Naive thymus-derived CD4-positive, alpha-beta T cell (primary cell): ENCODE data around the gene MED7. TPM values are rescaled to one million over a fixed set of nuclear protein-coding genes. Genes with fewer than 3 reads are reported as not detected.
"Not testable (repeated sequence)": the region's sequence is repeated elsewhere in the genome, so short reads cannot be mapped to it uniquely, and the experiment has no call there.

Experiments
- ATAC-seq: fragments of 150-1000 bp; cut with Tn5 transposase; 2 replicates; pipeline ENCODE4 v1.10.0; 2021; ENCODE audit warnings: mild to moderate bottlenecking, moderate library complexity
- CTCF ChIA-PET: fragments of 350-600 bp; sonication (Branson Sonifier 250); formaldehyde crosslinking; loops from one replicate; lab custom pipeline; 2021; ENCODE audit warnings: antibody characterized with exemption; lab: Charles Lee
- POLR2A ChIA-PET: fragments of 350-600 bp; sonication (Branson Sonifier 250); formaldehyde crosslinking; loops from one replicate; lab custom pipeline; 2021; ENCODE audit warnings: antibody characterized with exemption, inconsistent platforms; lab: Charles Lee
- DNase-seq, 9 donors: peaks; one replicate each; pipeline versions ENCODE4 v3.0.0 to v3.0.0-alpha.2; 2020 to 2022; ENCODE audit warnings: mixed read lengths in 1 of 9
- H3K27ac ChIP-seq: one replicate; pipeline ENCODE4 v1.7.0; 2013; ENCODE audit warnings: mild to moderate bottlenecking, low read depth, low read length, moderate library complexity
- H3K27me3 ChIP-seq, 2 donors: one replicate each; pipeline ENCODE4 v1.7.0; 2013; ENCODE audit warnings: low read length in 2 of 2, mild to moderate bottlenecking in 2 of 2, moderate library complexity in 2 of 2; ENCODE audit not compliant: control insufficient read depth in 2 of 2, insufficient read depth in 2 of 2
- H3K36me3 ChIP-seq, 3 experiments: 1 replicate in 2 of 3; 2 replicates in 1 of 3; pipeline ENCODE4 v1.7.0; 2013; ENCODE audit warnings: low read length in 3 of 3, mild to moderate bottlenecking in 3 of 3, moderate library complexity in 1 of 3; ENCODE audit not compliant: insufficient read depth in 3 of 3, control insufficient read depth in 2 of 3
- H3K4me1 ChIP-seq, 2 donors: one replicate each; pipeline ENCODE4 v1.7.0; 2013; ENCODE audit warnings: low read length in 2 of 2, mild to moderate bottlenecking in 2 of 2, moderate library complexity in 1 of 2; ENCODE audit not compliant: control insufficient read depth in 2 of 2, insufficient read depth in 2 of 2
- H3K4me3 ChIP-seq: 2 replicates; pipeline ENCODE4 v1.7.0; 2013; ENCODE audit warnings: mild to moderate bottlenecking, low read length
- H3K9me3 ChIP-seq, 3 experiments: 1 replicate in 2 of 3; 2 replicates in 1 of 3; pipeline ENCODE4 v1.7.0; 2013; ENCODE audit warnings: low read length in 3 of 3; ENCODE audit not compliant: control insufficient read depth in 2 of 3
- H3K27ac Mint-ChIP-seq, 9 donors: one replicate each; pipeline ENCODE4 v1.8.0; 2020 to 2022; ENCODE audit warnings: mixed read lengths in 9 of 9, mild to moderate bottlenecking in 8 of 9, moderate library complexity in 5 of 9, inconsistent platforms in 2 of 9
- H3K27me3 Mint-ChIP-seq, 5 donors: one replicate each; pipeline ENCODE4 v1.8.0; 2021 to 2022; ENCODE audit warnings: mixed read lengths in 5 of 5, mild to moderate bottlenecking in 1 of 5
- H3K36me3 Mint-ChIP-seq, 5 donors: one replicate each; pipeline ENCODE4 v1.8.0; 2020 to 2022; ENCODE audit warnings: mixed read lengths in 5 of 5, mild to moderate bottlenecking in 3 of 5, inconsistent platforms in 1 of 5
- H3K4me1 Mint-ChIP-seq, 7 donors: one replicate each; pipeline ENCODE4 v1.8.0; 2020 to 2022; ENCODE audit warnings: mixed read lengths in 7 of 7, mild to moderate bottlenecking in 3 of 7, inconsistent platforms in 1 of 7
- H3K4me3 Mint-ChIP-seq, 10 donors: one replicate each; pipeline ENCODE4 v1.8.0; 2020 to 2022; ENCODE audit warnings: mild to moderate bottlenecking in 10 of 10, mixed read lengths in 10 of 10, moderate library complexity in 6 of 10, inconsistent platforms in 2 of 10
- H3K9me3 Mint-ChIP-seq, 11 donors: one replicate each; pipeline ENCODE4 v1.8.0; 2020 to 2022; ENCODE audit warnings: mixed read lengths in 11 of 11, mild to moderate bottlenecking in 4 of 11, inconsistent platforms in 1 of 11, moderate library complexity in 1 of 11
- intact Hi-C, 2 donors: fragments of 100-400 bp; cut with micrococcal nuclease; formaldehyde crosslinking; loops; one replicate each; pipeline ENCODE4 v1.15.1; 2023
- polyA plus RNA-seq, 2 donors: library from polyadenylated mRNA; unstranded; fragments of 300-500 nt; fragmentation: Illumina TruSeq; gene quantifications; one replicate each; pipeline ENCODE4 v1.2.3, GENCODE V29; 2021
- total RNA-seq, 6 experiments: library from RNA in 5 of 6; stranded (reverse) in 5 of 6; gene quantifications; 1 replicate in 5 of 6; 2 replicates in 1 of 6; pipeline ENCODE4 v1.2.3 and lab custom pipeline; 2021 to 2026

Gene MED7
- total and polyA plus RNA-seq, 7 experiments from 2014 or later, result 5.8 to 20.5 (median 14.2) TPM

DNA sequence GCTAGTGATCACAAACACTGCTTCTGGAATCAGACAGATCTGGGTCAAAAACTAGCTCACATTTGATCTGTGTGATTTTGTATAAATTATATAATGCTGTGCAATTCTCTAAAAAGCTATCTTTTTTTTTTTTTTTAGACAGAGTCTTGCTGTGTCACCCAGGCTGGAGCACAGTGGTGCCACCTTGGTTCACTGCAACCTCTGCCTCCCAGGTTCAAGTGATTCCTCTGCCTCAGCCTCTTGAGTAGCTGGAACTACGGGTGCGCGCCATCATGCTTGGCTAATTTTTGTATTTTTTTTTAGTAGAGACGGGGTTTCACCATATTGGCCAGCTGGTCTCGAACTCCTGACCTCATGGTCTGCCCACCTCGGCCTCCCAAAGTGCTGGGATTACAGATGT, 42.5 kb upstream of the MED7 start:
- H3K4me3 Mint-ChIP-seq, result peak overlapping the region; percentile 89 to 100 (median 98)
- CTCF ChIA-PET, result interaction anchor here (0.6 to 3.3 kb wide), 3 partner anchors 13 to 87 kb away, joined by 3 to 9 read pairs (median 3); no protein-coding TSS in a partner anchor
- not testable (repeated sequence) for H3K27me3 Mint-ChIP-seq, H3K27me3 ChIP-seq, H3K9me3 Mint-ChIP-seq, H3K9me3 ChIP-seq, ATAC-seq, DNase-seq
- H3K36me3 ChIP-seq, result peaks cover 6 to 39% (median 15%) of the 10 kb centered on the region in 3 experiments
- intact Hi-C loops, result loop anchor here in 1 of 2 donors (10.0 kb wide), 3 partner anchors 80 to 420 kb away; partner anchors contain the start of gene HAVCR2
- POLR2A ChIA-PET, result interaction anchor here (0.6 to 20.7 kb wide), 10 partner anchors 8 to 66 kb away, joined by 3 to 345 read pairs (median 15); partner anchors contain the start of gene MED7
- H3K4me1 ChIP-seq, result peaks cover 47 to 50% of the 10 kb centered on the region in 2 donors
- H3K27ac ChIP-seq, result peak overlapping the region; percentile 81
- peak overlapping the region; percentile 68 for H3K4me3 ChIP-seq
- peak overlapping the region in 7 of 9 donors; percentile 48 to 98 (median 91) for H3K27ac Mint-ChIP-seq
- H3K36me3 Mint-ChIP-seq, result peaks cover 41 to 74% (median 68%) of the 10 kb centered on the region in 5 donors
- peaks cover 41 to 61% (median 55%) of the 10 kb centered on the region in 7 donors for H3K4me1 Mint-ChIP-seq

GRCh38 chr5:157184117-157184670, 41.5 kb upstream of the MED7 start:
- ChIA-PET POLR2A (interaction anchor here (0.9 to 20.7 kb wide), 14 partner anchors 9 to 84 kb away, joined by 3 to 345 read pairs (median 6); partner anchors contain the start of gene MED7), CTCF (interaction anchor here (1.0 to 3.3 kb wide), 5 partner anchors 10 to 35 kb away, joined by 3 to 9 read pairs (median 3); no protein-coding TSS in a partner anchor)
- peaks cover 0 to 3% (median 0%) of the 10 kb centered on the region in 11 donors for H3K9me3 Mint-ChIP-seq
- H3K4me3 ChIP-seq, result peak overlapping the region; percentile 68
- intact Hi-C loops, result loop anchor here in 1 of 2 donors (1.0 to 10.0 kb wide), 5 partner anchors 9 to 421 kb away; partner anchors contain the start of gene HAVCR2
- H3K4me1 Mint-ChIP-seq, result peaks cover 41 to 64% (median 56%) of the 10 kb centered on the region in 7 donors
- peak overlapping the region; percentile 89 to 100 (median 98) for H3K4me3 Mint-ChIP-seq
- peak overlapping the region; percentile 81 for H3K27ac ChIP-seq
- no peaks in the 10 kb centered on the region for H3K27me3 Mint-ChIP-seq
- peaks cover 48 to 51% of the 10 kb centered on the region in 2 donors for H3K4me1 ChIP-seq
- DNase-seq, result no peak
- peaks cover 41 to 71% (median 65%) of the 10 kb centered on the region in 5 donors for H3K36me3 Mint-ChIP-seq
- peak overlapping the region; percentile 48 to 98 (median 87) for H3K27ac Mint-ChIP-seq
- peaks cover 6 to 39% (median 15%) of the 10 kb centered on the region in 3 experiments for H3K36me3 ChIP-seq
- ATAC-seq, result no peak
- H3K9me3 ChIP-seq, result no peaks in the 10 kb centered on the region
- no peaks in the 10 kb centered on the region for H3K27me3 ChIP-seq

GRCh38 chr5:157182143-157182757, 39.6 kb upstream of the MED7 start:
- H3K4me1 Mint-ChIP-seq, result peaks cover 40 to 64% (median 57%) of the 10 kb centered on the region in 7 donors
- Histone ChIP-seq H3K9me3 (no peaks in the 10 kb centered on the region), H3K27ac (peak overlapping the region; percentile 81), H3K36me3 (peaks cover 6 to 36% (median 12%) of the 10 kb centered on the region in 3 experiments), H3K4me3 (peak overlapping the region; percentile 62), H3K27me3 (no peaks in the 10 kb centered on the region), H3K4me1 (peaks cover 48 to 54% of the 10 kb centered on the region in 2 donors)
- ChIA-PET POLR2A (interaction anchor here (0.9 to 20.7 kb wide), 12 partner anchors 9 to 122 kb away, joined by 3 to 345 read pairs (median 7); partner anchors contain the start of gene MED7), CTCF (interaction anchor here (0.7 to 3.3 kb wide), 4 partner anchors 9 to 43 kb away, joined by 3 to 9 read pairs (median 3); no protein-coding TSS in a partner anchor)
- peaks cover 0 to 4% (median 0%) of the 10 kb centered on the region in 11 donors for H3K9me3 Mint-ChIP-seq
- intact Hi-C loops, result loop anchor here in 1 of 2 donors (5.0 to 10.0 kb wide), 4 partner anchors 77 to 423 kb away; partner anchors contain the start of gene HAVCR2
- H3K36me3 Mint-ChIP-seq, result peaks cover 29 to 56% (median 51%) of the 10 kb centered on the region in 5 donors
- peak overlapping the region; percentile 89 to 100 (median 97) for H3K4me3 Mint-ChIP-seq
- H3K27ac Mint-ChIP-seq, result peak overlapping the region; percentile 91 to 99 (median 96)
- DNase-seq (no peak), ATAC-seq (no peak)
- H3K27me3 Mint-ChIP-seq, result no peaks in the 10 kb centered on the region

DNA sequence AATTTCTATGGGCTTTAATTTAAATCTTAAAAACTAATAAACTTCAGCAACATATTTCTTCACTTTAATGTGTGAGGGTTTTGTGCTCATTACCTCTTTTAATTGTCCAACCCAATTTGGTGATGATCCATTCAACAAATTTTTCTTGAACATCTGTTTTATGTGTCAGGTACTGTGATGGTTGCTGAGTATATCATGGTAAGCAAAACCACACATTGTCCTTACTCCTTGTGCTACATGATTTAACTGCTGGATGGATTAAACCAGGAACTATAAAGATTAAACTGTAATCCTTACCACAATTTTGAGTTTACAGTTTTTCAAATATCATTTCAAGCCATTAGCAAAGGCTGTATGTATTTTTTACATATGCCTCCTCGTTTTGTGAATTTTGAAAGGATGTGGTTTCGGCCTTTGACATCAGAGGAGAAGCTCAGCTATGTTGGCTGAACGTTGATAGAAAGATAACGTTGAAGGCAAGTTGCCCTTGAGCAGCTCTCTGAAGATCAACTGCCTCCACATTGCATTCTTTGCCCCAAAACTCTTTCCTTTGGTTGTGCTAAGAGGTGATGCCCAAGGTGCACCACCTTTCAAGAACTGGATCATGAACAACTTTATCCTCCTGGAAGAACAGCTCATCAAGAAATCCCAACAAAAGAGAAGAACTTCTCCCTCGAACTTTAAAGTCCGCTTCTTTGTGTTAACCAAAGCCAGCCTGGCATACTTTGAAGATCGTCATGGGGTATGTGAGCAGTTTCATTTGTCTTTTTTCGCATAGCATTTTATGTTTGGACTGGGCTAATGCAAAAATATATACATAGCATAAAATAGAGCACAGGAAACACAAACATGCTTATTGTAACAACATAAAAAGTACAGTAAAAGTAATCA, 38.0 kb upstream of the MED7 start, which contains the start of gene ITK:
Gene ITK (plus strand): TSS at position 467 of the 891 bp plus-strand sequence. CDS start 138 bp downstream, at position 605.
- DNase-seq (peak in 7 of 9 donors; percentile 66 to 84 (median 77)), ATAC-seq (peak; percentile 88)
- intact Hi-C loops, result loop anchor here (1.0 to 10.0 kb wide), 17 partner anchors 8 to 424 kb away; partner anchors contain the start of gene HAVCR2 (in 1 of the 2)
- Mint-ChIP-seq H3K4me1 (peaks cover 27 to 61% (median 50%) of the 10 kb centered on the region in 7 donors), H3K27me3 (no peaks in the 10 kb centered on the region), H3K9me3 (peaks cover 0 to 4% (median 0%) of the 10 kb centered on the region in 11 donors), H3K27ac (peak within 1 kb of the TSS; percentile 91 to 99 (median 96)), H3K4me3 (peak within 1 kb of the TSS; percentile 89 to 100 (median 97)), H3K36me3 (peaks cover 18 to 43% (median 35%) of the 10 kb centered on the region in 5 donors)
- peaks cover 33 to 42% of the 10 kb centered on the region in 2 donors for H3K4me1 ChIP-seq
- no peaks in the 10 kb centered on the region for H3K27me3 ChIP-seq
- H3K36me3 ChIP-seq, result peaks cover 6 to 27% (median 8%) of the 10 kb centered on the region in 3 experiments
- CTCF ChIA-PET, result interaction anchor here (0.8 to 2.6 kb wide), 11 partner anchors 9 to 91 kb away, joined by 3 to 13 read pairs (median 4); no protein-coding TSS in a partner anchor
- peak within 1 kb of the TSS; percentile 81 for H3K27ac ChIP-seq
- POLR2A ChIA-PET, result interaction anchor here (0.6 to 20.7 kb wide), 26 partner anchors 7 to 127 kb away, joined by 3 to 345 read pairs (median 6); partner anchors contain the start of genes GARIN3 and MED7
- no peaks in the 10 kb centered on the region for H3K9me3 ChIP-seq
- H3K4me3 ChIP-seq, result peak within 1 kb of the TSS; percentile 62

GRCh38 chr5:157178966-157179365, 36.3 kb upstream of the MED7 start:
- DNase-seq (peak in 4 of 9 donors; percentile 36 to 61 (median 52)), ATAC-seq (peak; percentile 53)
- Mint-ChIP-seq H3K9me3 (peaks cover 0 to 6% (median 0%) of the 10 kb centered on the region in 11 donors), H3K27ac (peak overlapping the region; percentile 88 to 98 (median 94)), H3K27me3 (no peaks in the 10 kb centered on the region), H3K4me1 (peaks cover 32 to 63% (median 56%) of the 10 kb centered on the region in 7 donors), H3K4me3 (peak overlapping the region; percentile 69 to 98 (median 79)), H3K36me3 (peaks cover 15 to 38% (median 25%) of the 10 kb centered on the region in 5 donors)
- peak overlapping the region; percentile 36 for H3K4me3 ChIP-seq
- POLR2A ChIA-PET, result interaction anchor here (0.9 to 20.7 kb wide), 13 partner anchors 8 to 95 kb away, joined by 3 to 345 read pairs (median 8); partner anchors contain the start of gene MED7
- CTCF ChIA-PET, result interaction anchor here (0.9 to 2.6 kb wide), 5 partner anchors 11 to 130 kb away, joined by 3 to 13 read pairs (median 3); no protein-coding TSS in a partner anchor
- no peaks in the 10 kb centered on the region for H3K9me3 ChIP-seq
- no peaks in the 10 kb centered on the region for H3K27me3 ChIP-seq
- H3K27ac ChIP-seq, result peak overlapping the region; percentile 81
- peaks cover 0 to 18% (median under 1%) of the 10 kb centered on the region in 3 experiments for H3K36me3 ChIP-seq
- H3K4me1 ChIP-seq, result peaks cover 32 to 35% of the 10 kb centered on the region in 2 donors
- intact Hi-C loops, result loop anchor here in 1 of 2 donors (1.0 kb wide), 1 partner anchor 13 kb away; the partner anchor contains the start of gene GARIN3
